Mesenchymal stem cell (in vitro differentiated cells and primary cell): ENCODE results near the gene USP22.

Experiments used
- DNase-seq: peaks from one replicate; pipeline ENCODE4 v3.0.0-alpha.2; 2013
- H2AFZ ChIP-seq: one replicate; pipeline ENCODE4 v1.6.1; 2013; ENCODE audit warnings: low read depth, mild to moderate bottlenecking, control low read depth, inconsistent platforms, low read length, moderate library complexity
- H2AK5ac ChIP-seq: 2 replicates; pipeline ENCODE4 v1.6.1; 2013; ENCODE audit warnings: low read length, moderate library complexity, mild to moderate bottlenecking, inconsistent platforms; ENCODE audit not compliant: severe bottlenecking
- H2BK120ac ChIP-seq: one replicate; pipeline ENCODE4 v1.6.1; 2013; ENCODE audit warnings: low read depth, mild to moderate bottlenecking, inconsistent platforms, low read length, moderate library complexity
- H2BK12ac ChIP-seq, 2 experiments: one replicate each; pipeline ENCODE4 v1.6.1; 2013; ENCODE audit warnings: inconsistent platforms in 2 of 2, low read length in 2 of 2, mild to moderate bottlenecking in 2 of 2, moderate library complexity in 2 of 2, control low read depth in 1 of 2
- H2BK15ac ChIP-seq: one replicate; pipeline ENCODE4 v1.6.1; 2013; ENCODE audit warnings: mild to moderate bottlenecking, low read depth, inconsistent platforms; ENCODE audit not compliant: poor library complexity, severe bottlenecking
- H2BK5ac ChIP-seq: 2 replicates; pipeline ENCODE4 v1.6.1; 2013; ENCODE audit warnings: low read depth, mild to moderate bottlenecking, low read length, control low read depth, inconsistent platforms; ENCODE audit not compliant: poor library complexity, severe bottlenecking
- H3K14ac ChIP-seq, 2 experiments: one replicate each; pipeline ENCODE4 v1.6.1; 2013; ENCODE audit warnings: inconsistent platforms in 2 of 2, low read length in 2 of 2, control low read depth in 1 of 2, mild to moderate bottlenecking in 1 of 2, moderate library complexity in 1 of 2
- H3K18ac ChIP-seq, 2 experiments: one replicate each; pipeline ENCODE4 v1.6.1; 2013; ENCODE audit warnings: inconsistent platforms in 2 of 2, low read length in 2 of 2, control low read depth in 1 of 2, low read depth in 1 of 2, mild to moderate bottlenecking in 1 of 2
- H3K23ac ChIP-seq, 2 experiments: one replicate each; pipeline ENCODE4 v1.6.1; 2013; ENCODE audit warnings: inconsistent platforms in 2 of 2, low read length in 2 of 2, mild to moderate bottlenecking in 2 of 2, moderate library complexity in 2 of 2, control low read depth in 1 of 2
- H3K27ac ChIP-seq: 2 replicates; pipeline ENCODE4 v1.5.1; 2013; ENCODE audit warnings: mild to moderate bottlenecking, moderate library complexity, low read length, control low read depth, inconsistent platforms; ENCODE audit not compliant: poor library complexity, severe bottlenecking
- H3K27me3 ChIP-seq, 2 experiments: 2 replicates each; pipeline versions ENCODE4 v1.6.1 to v1.7.0; 2013; ENCODE audit warnings: low read length in 2 of 2, mild to moderate bottlenecking in 2 of 2, moderate library complexity in 2 of 2, control low read depth in 1 of 2, inconsistent platforms in 1 of 2; ENCODE audit not compliant: control insufficient read depth in 1 of 2, insufficient read depth in 1 of 2
- H3K36me3 ChIP-seq, 2 experiments: 2 replicates each; pipeline versions ENCODE4 v1.6.1 to v1.7.0; 2013; ENCODE audit warnings: low read length in 2 of 2, control low read depth in 1 of 2, inconsistent platforms in 1 of 2, low read depth in 1 of 2, mild to moderate bottlenecking in 1 of 2; ENCODE audit not compliant: insufficient read depth in 2 of 2, control insufficient read depth in 1 of 2
- H3K4ac ChIP-seq, 2 experiments: one replicate each; pipeline ENCODE4 v1.6.1; 2013; ENCODE audit warnings: inconsistent platforms in 2 of 2, low read length in 2 of 2, mild to moderate bottlenecking in 2 of 2, moderate library complexity in 2 of 2, control low read depth in 1 of 2, low read depth in 1 of 2
- H3K4me1 ChIP-seq: 2 replicates; pipeline ENCODE4 v1.6.1; 2013; ENCODE audit warnings: low read depth, low read length, control low read depth; ENCODE audit not compliant: control insufficient read depth, insufficient read depth
- H3K4me2 ChIP-seq: 2 replicates; pipeline ENCODE4 v1.6.1; 2013; ENCODE audit warnings: low read length, mild to moderate bottlenecking, inconsistent platforms; ENCODE audit not compliant: poor library complexity, severe bottlenecking
- H3K4me3 ChIP-seq, 2 experiments: 2 replicates each; pipeline versions ENCODE4 v1.5.1 to v1.7.0; 2013; ENCODE audit warnings: low read length in 2 of 2, mild to moderate bottlenecking in 2 of 2, control low read depth in 1 of 2, low read depth in 1 of 2; ENCODE audit not compliant: insufficient read depth in 1 of 2
- H3K79me1 ChIP-seq: replicated peaks from 2 replicates; pipeline ENCODE4 v1.6.1; 2013; ENCODE audit warnings: mild to moderate bottlenecking, control low read depth, low read length, inconsistent platforms; ENCODE audit not compliant: poor library complexity, severe bottlenecking
- H3K9ac ChIP-seq: 2 replicates; pipeline ENCODE4 v1.7.0; 2013; ENCODE audit warnings: mild to moderate bottlenecking, low read length, moderate library complexity
- H3K9me3 ChIP-seq: 2 replicates; pipeline ENCODE4 v1.7.0; 2013; ENCODE audit warnings: mild to moderate bottlenecking, low read length; ENCODE audit not compliant: control insufficient read depth
- H4K8ac ChIP-seq: one replicate; pipeline ENCODE4 v1.6.1; 2013; ENCODE audit warnings: inconsistent platforms, mild to moderate bottlenecking, low read length, moderate library complexity
- H4K91ac ChIP-seq: one replicate; pipeline ENCODE4 v1.6.1; 2013; ENCODE audit warnings: mild to moderate bottlenecking, low read length, inconsistent platforms
- WGBS: methylation state at CpG from one replicate; pipeline ENCODE4 v1.1.7; 2013; ENCODE audit warnings: mixed read lengths; 5-methylcytosine and 5-hydroxymethylcytosine counted together

The USP22 gene

GRCh38 chr17:20995873-20996723 is 46.7 kb downstream of the USP22 start:
- no peak overlapping the region for H2BK15ac ChIP-seq
- peak overlapping the region; percentile 22 for H4K8ac ChIP-seq

GRCh38 chr17:20995164-20995872 is 47.5 kb downstream of the USP22 start:
- H2BK12ac ChIP-seq, result no peak overlapping the region
- H2BK120ac ChIP-seq, result no peak overlapping the region
- H3K4ac ChIP-seq, result no peak overlapping the region
- H3K27ac ChIP-seq, result no peak overlapping the region
- no peak overlapping the region for H2BK15ac ChIP-seq
- peaks cover 22 to 45% of the 10 kb centered on the region in 2 experiments for H3K36me3 ChIP-seq
- no peaks in the 10 kb centered on the region for H3K9me3 ChIP-seq
- no peak overlapping the region for H2BK5ac ChIP-seq
- 90% methylated on average over 15 of the region's 15 CpGs for WGBS
- H3K4me3 ChIP-seq, result no peak overlapping the region
- H3K23ac ChIP-seq, result no peak overlapping the region
- H3K4me2 ChIP-seq, result no peak overlapping the region
- H3K79me1 ChIP-seq, result peaks cover 5% of the 10 kb centered on the region
- no peak overlapping the region for H4K91ac ChIP-seq
- H4K8ac ChIP-seq, result no peak overlapping the region
- H3K27me3 ChIP-seq, result no peaks in the 10 kb centered on the region
- no peak overlapping the region for H3K9ac ChIP-seq
- H2AK5ac ChIP-seq, result no peak overlapping the region
- no peak for DNase-seq
- peaks cover 26% of the 10 kb centered on the region for H3K4me1 ChIP-seq
- H2AFZ ChIP-seq, result no peak overlapping the region
- no peak overlapping the region for H3K14ac ChIP-seq
- no peak overlapping the region for H3K18ac ChIP-seq

More at GRCh38 chr17:20995873-20996723, 46.7 kb downstream of the USP22 start:
- H3K9me3 ChIP-seq, result no peaks in the 10 kb centered on the region
- no peak overlapping the region for H3K9ac ChIP-seq
- H3K27ac ChIP-seq, result no peak overlapping the region
- no peak for DNase-seq
- no peak overlapping the region for H2BK5ac ChIP-seq
- 84% methylated on average over 11 of the region's 12 CpGs for WGBS
- no peak overlapping the region for H3K4ac ChIP-seq
- peaks cover 29 to 52% of the 10 kb centered on the region in 2 experiments for H3K36me3 ChIP-seq
- no peak overlapping the region for H2AFZ ChIP-seq
- peaks cover 5% of the 10 kb centered on the region for H3K79me1 ChIP-seq
- no peak overlapping the region for H3K4me2 ChIP-seq
- no peak overlapping the region for H4K91ac ChIP-seq
- H3K4me3 ChIP-seq, result no peak overlapping the region
- H3K18ac ChIP-seq, result no peak overlapping the region
- H3K14ac ChIP-seq, result no peak overlapping the region
- peaks cover 24% of the 10 kb centered on the region for H3K4me1 ChIP-seq
- no peaks in the 10 kb centered on the region for H3K27me3 ChIP-seq
- H2AK5ac ChIP-seq, result no peak overlapping the region
- no peak overlapping the region for H2BK12ac ChIP-seq
- no peak overlapping the region for H3K23ac ChIP-seq
- H2BK120ac ChIP-seq, result no peak overlapping the region

GRCh38 chr17:20994779-20995149 is 48.0 kb downstream of the USP22 start:
- Histone ChIP-seq H4K8ac (no peak overlapping the region), H3K9me3 (no peaks in the 10 kb centered on the region), H3K4ac (no peak overlapping the region), H2AK5ac (no peak overlapping the region), H2AFZ (no peak overlapping the region), H3K9ac (no peak overlapping the region), H3K23ac (no peak overlapping the region), H4K91ac (no peak overlapping the region), H3K18ac (no peak overlapping the region), H3K4me3 (no peak overlapping the region), H3K79me1 (peaks cover 5% of the 10 kb centered on the region), H3K36me3 (peaks cover 17 to 40% of the 10 kb centered on the region in 2 experiments), H2BK12ac (peak overlapping the region in 1 of 2 experiments; percentile 38), H3K27ac (no peak overlapping the region), H3K27me3 (no peaks in the 10 kb centered on the region), H2BK15ac (no peak overlapping the region), H2BK5ac (no peak overlapping the region), H2BK120ac (no peak overlapping the region), H3K4me2 (no peak overlapping the region), H3K14ac (no peak overlapping the region), H3K4me1 (peaks cover 29% of the 10 kb centered on the region)
- DNase-seq, result no peak
- 94% methylated on average over 5 of the region's 6 CpGs for WGBS
